H1 (cell line): ENCODE data around the gene TMEM170A. TPM values are rescaled to one million over a fixed set of nuclear protein-coding genes. Genes with fewer than 3 reads are reported as not detected.
A peak's percentile ranks its signal among the peaks of the same experiment; 100 is the strongest.

Source experiments
- CTCF ChIA-PET: fragments of 300-600 bp; sonication (Branson Sonifier 250); formaldehyde crosslinking; loops from one replicate; lab custom pipeline; 2021; ENCODE audit not compliant: partially characterized antibody; lab: Charles Lee
- POLR2A ChIA-PET: fragments of 300-600 bp; sonication (Branson Sonifier 250); formaldehyde crosslinking; loops from one replicate; lab custom pipeline; 2021; ENCODE audit warnings: inconsistent platforms; ENCODE audit not compliant: partially characterized antibody; lab: Charles Lee
- DNase-seq, 2 experiments: peaks; one replicate each; pipeline versions ENCODE4 v3.0.0 to v3.0.0-alpha.2; 2010 to 2022; ENCODE audit warnings: low spot score in 2 of 2, low read depth in 1 of 2, mixed read lengths in 1 of 2
- FAIRE-seq: peaks from 2 replicates; lab custom pipeline; 2011; peaks lifted over from hg19 to GRCh38; lab: Jason Lieb, UNC
- H2AFZ ChIP-seq: 2 replicates; pipeline ENCODE4 v1.8.1; 2012; ENCODE audit warnings: low read length, inconsistent platforms
- H2AK5ac ChIP-seq: 2 replicates; pipeline ENCODE4 v1.6.1; 2013; ENCODE audit warnings: low read depth, low read length
- H2BK120ac ChIP-seq: replicated peaks from 2 replicates; pipeline ENCODE3; 2013; ENCODE audit warnings: low read depth, low read length, inconsistent platforms
- H2BK12ac ChIP-seq: 2 replicates; pipeline ENCODE4 v1.6.1; 2013; ENCODE audit warnings: low read depth, low read length
- H2BK15ac ChIP-seq: 2 replicates; pipeline ENCODE4 v1.6.1; 2013; ENCODE audit warnings: low read length
- H2BK20ac ChIP-seq: 2 replicates; pipeline ENCODE4 v1.6.1; 2013; ENCODE audit warnings: low read length
- H2BK5ac ChIP-seq: 2 replicates; pipeline ENCODE4 v1.6.1; 2013; ENCODE audit warnings: low read depth, low read length
- H3K14ac ChIP-seq: 2 replicates; pipeline ENCODE4 v1.6.1; 2013; ENCODE audit warnings: inconsistent platforms; ENCODE audit not compliant: insufficient read length
- H3K18ac ChIP-seq: 2 replicates; pipeline ENCODE4 v1.6.1; 2013; ENCODE audit warnings: low read length; ENCODE audit errors: extremely low read depth
- H3K23ac ChIP-seq: 2 replicates; pipeline ENCODE4 v1.6.1; 2013; ENCODE audit warnings: inconsistent platforms; ENCODE audit not compliant: insufficient read length
- H3K23me2 ChIP-seq: 2 replicates; pipeline ENCODE4 v1.6.1; 2013; ENCODE audit warnings: low read depth, low read length
- H3K27ac ChIP-seq: 2 replicates; pipeline ENCODE4 v1.6.1; 2011; ENCODE audit warnings: low read depth, low read length, inconsistent platforms
- H3K27me3 ChIP-seq, 4 experiments: replicated peaks in 1 of 4; 1 replicate in 1 of 4; 2 replicates in 3 of 4; pipeline versions ENCODE4 v1.6.1 to v1.8.1; 2011 to 2013; ENCODE audit warnings: low read length in 3 of 4, mild to moderate bottlenecking in 3 of 4, inconsistent platforms in 2 of 4, mixed read lengths in 2 of 4, moderate library complexity in 1 of 4; ENCODE audit not compliant: control insufficient read depth in 3 of 4, insufficient read depth in 3 of 4; ENCODE audit errors: extremely low read depth in 1 of 4
- H3K36me3 ChIP-seq, 4 experiments: 2 replicates each; pipeline versions ENCODE4 v1.6.1 to v1.8.1; 2011 to 2013; ENCODE audit warnings: mild to moderate bottlenecking in 4 of 4, low read length in 3 of 4, moderate library complexity in 2 of 4, control low read depth in 1 of 4, inconsistent platforms in 1 of 4; ENCODE audit not compliant: insufficient read depth in 4 of 4, control insufficient read depth in 2 of 4
- H3K4ac ChIP-seq: replicated peaks from 2 replicates; pipeline ENCODE3; 2013; ENCODE audit warnings: low read length, low read depth, mixed read lengths, inconsistent platforms; ENCODE audit not compliant: insufficient read length
- H3K4me1 ChIP-seq, 4 experiments: replicated peaks in 1 of 4; 1 replicate in 1 of 4; 2 replicates in 3 of 4; pipeline versions ENCODE4 v1.6.1 to v1.8.1; 2011 to 2013; ENCODE audit warnings: low read length in 3 of 4, inconsistent platforms in 2 of 4, mixed read lengths in 1 of 4; ENCODE audit not compliant: insufficient read depth in 4 of 4, control insufficient read depth in 3 of 4
- H3K4me2 ChIP-seq, 2 experiments: 2 replicates each; pipeline versions ENCODE4 v1.6.1 to v1.8.1; 2011 to 2013; ENCODE audit warnings: low read depth in 2 of 2, low read length in 2 of 2, control low read depth in 1 of 2, inconsistent platforms in 1 of 2, mild to moderate bottlenecking in 1 of 2; ENCODE audit not compliant: insufficient read depth in 1 of 2
- H3K4me3 ChIP-seq, 4 experiments: fragments of 200-600, 300-600 bp in 1 of 4; sonication (generic), shearing (Covaris generic), sonication (Bioruptor Twin) in 1 of 4; 2 replicates each; pipeline versions ENCODE4 v1.5.1 to v1.8.1; 2011 to 2016; ENCODE audit warnings: low read length in 4 of 4, low read depth in 3 of 4, control low read depth in 2 of 4, inconsistent platforms in 2 of 4, mild to moderate bottlenecking in 2 of 4, mixed read lengths in 1 of 4, moderate library complexity in 1 of 4; ENCODE audit not compliant: insufficient read depth in 2 of 4; ENCODE audit errors: extremely low read depth in 1 of 4
- H3K56ac ChIP-seq: replicated peaks from 2 replicates; pipeline ENCODE3; 2013; ENCODE audit warnings: low read depth, mild to moderate bottlenecking, mixed read lengths, low read length, inconsistent platforms; ENCODE audit not compliant: insufficient read length
- H3K79me1 ChIP-seq: 2 replicates; pipeline ENCODE4 v1.6.1; 2013; ENCODE audit warnings: low read depth, low read length, control low read depth
- H3K79me2 ChIP-seq, 2 experiments: 2 replicates each; pipeline versions ENCODE4 v1.6.1 to v1.8.1; 2012 to 2013; ENCODE audit warnings: low read length in 2 of 2, mild to moderate bottlenecking in 2 of 2, inconsistent platforms in 1 of 2; ENCODE audit not compliant: insufficient read depth in 2 of 2, control insufficient read depth in 1 of 2
- H3K9ac ChIP-seq, 4 experiments: replicated peaks in 1 of 4; 1 replicate in 1 of 4; 2 replicates in 3 of 4; pipeline versions ENCODE4 v1.6.1 to v1.8.1; 2011 to 2013; ENCODE audit warnings: low read depth in 3 of 4, low read length in 3 of 4, control low read depth in 2 of 4, mild to moderate bottlenecking in 2 of 4, moderate library complexity in 2 of 4, inconsistent platforms in 1 of 4; ENCODE audit errors: extremely low read depth in 1 of 4
- H3K9me3 ChIP-seq, 2 experiments: 2 replicates each; pipeline versions ENCODE4 v1.6.1 to v1.8.1; 2012 to 2013; ENCODE audit warnings: mild to moderate bottlenecking in 2 of 2, moderate library complexity in 2 of 2, control low read depth in 1 of 2, inconsistent platforms in 1 of 2, low read depth in 1 of 2, low read length in 1 of 2, mixed read lengths in 1 of 2; ENCODE audit not compliant: insufficient read depth in 2 of 2
- H4K20me1 ChIP-seq, 2 experiments: replicated peaks in 1 of 2; 2 replicates each; pipeline versions ENCODE3 to v1.8.1; 2011 to 2013; ENCODE audit warnings: inconsistent platforms in 2 of 2, low read length in 2 of 2, mild to moderate bottlenecking in 1 of 2; ENCODE audit not compliant: insufficient read depth in 2 of 2, control insufficient read depth in 1 of 2
- H4K5ac ChIP-seq: 2 replicates; pipeline ENCODE4 v1.6.1; 2013; ENCODE audit warnings: low read length, low read depth, mixed read lengths, inconsistent platforms; ENCODE audit not compliant: insufficient read length
- H4K8ac ChIP-seq: 2 replicates; pipeline ENCODE4 v1.8.0; 2013; ENCODE audit warnings: mild to moderate bottlenecking, moderate library complexity, low read length, inconsistent platforms; ENCODE audit not compliant: insufficient read depth; ENCODE audit errors: extremely low read depth
- H4K91ac ChIP-seq: replicated peaks from 2 replicates; pipeline ENCODE3; 2013; ENCODE audit warnings: low read length, mixed read lengths, inconsistent platforms; ENCODE audit not compliant: insufficient read length
- WGBS, 2 experiments: shearing (Covaris generic) in 1 of 2; methylation state at CpG; one replicate each; pipeline versions ENCODE4 v1.1.6 to v1.1.7; 2013 to 2015; ENCODE audit warnings: low lambda C conversion rate in 2 of 2, mixed read lengths in 2 of 2, inconsistent platforms in 1 of 2, low coverage in 1 of 2, missing lambda C conversion rate in 1 of 2; ENCODE audit not compliant: insufficient replicate concordance in 2 of 2, insufficient coverage in 1 of 2, insufficient read length in 1 of 2; ENCODE audit errors: extremely low coverage in 1 of 2, missing lambda C conversion rate in 1 of 2; 5-methylcytosine and 5-hydroxymethylcytosine counted together
- polyA plus RNA-seq, 7 experiments: library from polyadenylated mRNA; depleted of rRNA in 3 of 7; stranded (reverse) in 5 of 7; unstranded in 2 of 7; fragments of >200 nt in 5 of 7; fragments of 200-250 nt in 2 of 7; gene quantifications; 1 replicate in 5 of 7; 2 replicates in 1 of 7; 4 replicates in 1 of 7; pipeline versions ENCODE4 v1.2.1 to v1.2.3, GENCODE V29; 2011 to 2013; ENCODE audit warnings: missing spikeins in 2 of 7, mixed read lengths in 2 of 7
- total RNA-seq: library from RNA; stranded (reverse); fragmentation: NEBNext Ultra II Directional; extraction: Animal tissue kit (Norgen Biotek cat#: 25700); gene quantifications from 2 replicates; pipeline ENCODE4 v1.2.1, GENCODE V29; 2021

The TMEM170A gene
- total and polyA plus RNA-seq, 2 of the 8 experiments (the other 6 are each of a cell fraction or from before 2014, with no cell fraction given), result 22.9 to 56.6 TPM

DNA sequence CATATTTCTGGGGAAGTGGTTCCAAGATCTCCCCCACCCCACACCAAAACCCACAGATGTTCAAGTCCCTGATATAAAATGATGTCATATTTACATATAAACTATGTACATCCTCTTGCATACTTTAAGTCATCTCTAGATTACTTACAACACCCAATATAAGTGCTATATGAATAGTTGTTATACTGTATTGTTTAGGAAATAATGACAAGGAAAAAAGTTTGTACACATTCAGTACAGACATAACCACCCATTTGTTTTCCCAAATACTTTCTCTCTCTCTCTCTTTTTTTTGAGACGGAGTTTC lies 42.7 kb downstream of the TMEM170A start:
- no peak overlapping the region for H2BK5ac ChIP-seq
- H2BK15ac ChIP-seq, result no peak overlapping the region
- H3K4me2 ChIP-seq, result peak overlapping the region; percentile 27 to 44; a peak in 1 of 4 replicates
- no peak overlapping the region for H4K91ac ChIP-seq
- H3K4me3 ChIP-seq, result no peak overlapping the region
- H3K56ac ChIP-seq, result no peak overlapping the region
- no peaks in the 10 kb centered on the region for H3K23me2 ChIP-seq
- H3K4me1 ChIP-seq, result peaks cover 0 to 8% (median 2%) of the 10 kb centered on the region in 4 experiments; a peak in 3 of 7 replicates
- H3K9ac ChIP-seq, result no peak overlapping the region
- 92% methylated on average over 1 of the region's 1 CpG; no CpG with 5 or more reads in 1 of the 2 experiments for WGBS, 2 experiments
- no peak overlapping the region for H2AFZ ChIP-seq
- no peak overlapping the region for H3K18ac ChIP-seq
- POLR2A ChIA-PET, result interaction anchor here (1.7 to 3.9 kb wide), 2 partner anchors 9 to 12 kb away, joined by 4 to 34 read pairs; partner anchors contain the start of gene CFDP1
- H2AK5ac ChIP-seq, result no peak overlapping the region
- no peak for DNase-seq
- H3K14ac ChIP-seq, result no peak overlapping the region
- no peaks in the 10 kb centered on the region for H3K36me3 ChIP-seq
- H3K23ac ChIP-seq, result no peak overlapping the region
- H3K27me3 ChIP-seq, result no peaks in the 10 kb centered on the region
- H3K27ac ChIP-seq, result no peak overlapping the region
- no peak overlapping the region for H4K5ac ChIP-seq
- H3K9me3 ChIP-seq, result no peaks in the 10 kb centered on the region
- H3K79me1 ChIP-seq, result peaks cover 4% of the 10 kb centered on the region
- H3K4ac ChIP-seq, result no peak overlapping the region
- no peak overlapping the region for H2BK20ac ChIP-seq
- FAIRE-seq, result no peak
- CTCF ChIA-PET, result interaction anchor here (0.6 to 1.2 kb wide), 7 partner anchors 12 to 660 kb away, joined by 3 to 6 read pairs (median 3); partner anchors contain the start of gene ADAT1
- no peak overlapping the region for H2BK120ac ChIP-seq
- H2BK12ac ChIP-seq, result no peak overlapping the region
- peaks cover 5% of the 10 kb centered on the region in 2 experiments for H4K20me1 ChIP-seq
- peaks cover 6 to 91% of the 10 kb centered on the region in 2 experiments; a peak in 3 of 4 replicates for H3K79me2 ChIP-seq
- no peak overlapping the region for H4K8ac ChIP-seq
